Smooth muscle cell (in vitro differentiated cells): ENCODE measurements around the gene DLL1. TPM values are rescaled to one million over a fixed set of nuclear protein-coding genes. Genes with fewer than 3 reads are reported as not detected.
A peak's percentile ranks its signal among the peaks of the same experiment; 100 is the strongest.

Source experiments
- DNase-seq: peaks from one replicate; lab custom pipeline; 2025; ENCODE audit not compliant: unreplicated experiment; lab: John Stamatoyannopoulos, UW
- H2AFZ ChIP-seq: fragments of 200-600 bp; sonication (generic); 2 replicates; pipeline ENCODE4 v1.6.0; 2016; ENCODE audit warnings: antibody characterized with exemption, low read depth, mild to moderate bottlenecking
- H3F3A ChIP-seq: fragments of 200-600 bp; sonication (generic); 2 replicates; pipeline ENCODE4 v1.6.0; 2017; ENCODE audit warnings: antibody characterized with exemption, low read depth
- H3K27ac ChIP-seq: fragments of 200-600 bp; sonication (generic); 2 replicates; pipeline ENCODE4 v1.5.1; 2016; ENCODE audit warnings: low read depth, mild to moderate bottlenecking
- H3K27me3 ChIP-seq: fragments of 200-600 bp; sonication (generic); 2 replicates; pipeline ENCODE4 v1.6.1; 2016; ENCODE audit warnings: low read depth, mild to moderate bottlenecking
- H3K36me3 ChIP-seq: fragments of 200-600 bp; sonication (generic); 2 replicates; pipeline ENCODE4 v1.5.1; 2016; ENCODE audit warnings: low read depth
- H3K4me1 ChIP-seq: fragments of 200-600 bp; sonication (generic); 2 replicates; pipeline ENCODE4 v1.5.1; 2016; ENCODE audit warnings: low read depth
- H3K4me2 ChIP-seq: fragments of 200-600 bp; sonication (generic); 2 replicates; pipeline ENCODE4 v1.6.0; 2016; ENCODE audit warnings: mild to moderate bottlenecking
- H3K4me3 ChIP-seq: fragments of 200-600 bp; sonication (generic); 2 replicates; pipeline ENCODE4 v1.5.1; 2016; ENCODE audit warnings: mild to moderate bottlenecking
- H3K79me2 ChIP-seq: fragments of 200-600 bp; sonication (generic); 2 replicates; pipeline ENCODE4 v1.6.0; 2016; ENCODE audit warnings: low read depth, mild to moderate bottlenecking
- H3K9ac ChIP-seq: fragments of 200-600 bp; sonication (generic); 2 replicates; pipeline ENCODE4 v1.6.0; 2016; ENCODE audit warnings: low read depth
- H3K9me3 ChIP-seq: fragments of 200-600 bp; sonication (generic); replicated peaks from 2 replicates; pipeline ENCODE4 v1.5.1; 2016; ENCODE audit warnings: low read depth
- H4K20me1 ChIP-seq: fragments of 200-600 bp; sonication (generic); 2 replicates; pipeline ENCODE4 v1.6.0; 2016; ENCODE audit warnings: low read depth
- WGBS: methylation state at CpG from one replicate; pipeline ENCODE4 v1.1.7; 2016; ENCODE audit warnings: low lambda C conversion rate; 5-methylcytosine and 5-hydroxymethylcytosine counted together
- polyA plus RNA-seq: library from polyadenylated mRNA; unstranded; fragments of >200 nt; fragmentation: Nextera tagmentation; extraction: Ambion mirVana; gene quantifications from 2 replicates; pipeline ENCODE4 v1.2.1, GENCODE V29; 2016
- total RNA-seq: library from RNA; depleted of rRNA; stranded (reverse); fragments of >200 nt; gene quantifications from 2 replicates; pipeline ENCODE4 v1.2.3, GENCODE V29; 2014
- TF ChIP-seq, protein P1 (sequence below): fragments of 200-600 bp; sonication (generic); IDR thresholded peaks from 2 replicates; pipeline ENCODE4 v1.5.1; 2017; ENCODE audit warnings: borderline replicate concordance, mild to moderate bottlenecking, antibody characterized with exemption; ENCODE audit not compliant: insufficient read depth, poor library complexity, severe bottlenecking

DLL1 gene
- total and polyA plus RNA-seq, 2 experiments from 2014 or later = 0.36 to 0.70 TPM

GRCh38 chr6:170269846-170270541 is 20.9 kb downstream of the DLL1 start:
- no peaks in the 10 kb centered on the region for H3K36me3 ChIP-seq
- no peaks in the 10 kb centered on the region for H3K79me2 ChIP-seq
- H3K27me3 ChIP-seq = peaks cover 4% of the 10 kb centered on the region
- no peak overlapping the region for H3K27ac ChIP-seq
- no peak overlapping the region for H2AFZ ChIP-seq
- H3K4me3 ChIP-seq = no peak overlapping the region
- H3K4me2 ChIP-seq = peak overlapping the region; percentile 16
- H4K20me1 ChIP-seq = no peaks in the 10 kb centered on the region
- H3K9me3 ChIP-seq = no peaks in the 10 kb centered on the region
- peaks cover 20% of the 10 kb centered on the region for H3K4me1 ChIP-seq
- WGBS = 83% methylated on average over 17 of the region's 17 CpGs
- H3K9ac ChIP-seq = no peak overlapping the region
- no peaks in the 10 kb centered on the region for H3F3A ChIP-seq
- no peak for DNase-seq
- TF ChIP-seq, protein P1, sequence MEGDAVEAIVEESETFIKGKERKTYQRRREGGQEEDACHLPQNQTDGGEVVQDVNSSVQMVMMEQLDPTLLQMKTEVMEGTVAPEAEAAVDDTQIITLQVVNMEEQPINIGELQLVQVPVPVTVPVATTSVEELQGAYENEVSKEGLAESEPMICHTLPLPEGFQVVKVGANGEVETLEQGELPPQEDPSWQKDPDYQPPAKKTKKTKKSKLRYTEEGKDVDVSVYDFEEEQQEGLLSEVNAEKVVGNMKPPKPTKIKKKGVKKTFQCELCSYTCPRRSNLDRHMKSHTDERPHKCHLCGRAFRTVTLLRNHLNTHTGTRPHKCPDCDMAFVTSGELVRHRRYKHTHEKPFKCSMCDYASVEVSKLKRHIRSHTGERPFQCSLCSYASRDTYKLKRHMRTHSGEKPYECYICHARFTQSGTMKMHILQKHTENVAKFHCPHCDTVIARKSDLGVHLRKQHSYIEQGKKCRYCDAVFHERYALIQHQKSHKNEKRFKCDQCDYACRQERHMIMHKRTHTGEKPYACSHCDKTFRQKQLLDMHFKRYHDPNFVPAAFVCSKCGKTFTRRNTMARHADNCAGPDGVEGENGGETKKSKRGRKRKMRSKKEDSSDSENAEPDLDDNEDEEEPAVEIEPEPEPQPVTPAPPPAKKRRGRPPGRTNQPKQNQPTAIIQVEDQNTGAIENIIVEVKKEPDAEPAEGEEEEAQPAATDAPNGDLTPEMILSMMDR = no peak

DNA sequence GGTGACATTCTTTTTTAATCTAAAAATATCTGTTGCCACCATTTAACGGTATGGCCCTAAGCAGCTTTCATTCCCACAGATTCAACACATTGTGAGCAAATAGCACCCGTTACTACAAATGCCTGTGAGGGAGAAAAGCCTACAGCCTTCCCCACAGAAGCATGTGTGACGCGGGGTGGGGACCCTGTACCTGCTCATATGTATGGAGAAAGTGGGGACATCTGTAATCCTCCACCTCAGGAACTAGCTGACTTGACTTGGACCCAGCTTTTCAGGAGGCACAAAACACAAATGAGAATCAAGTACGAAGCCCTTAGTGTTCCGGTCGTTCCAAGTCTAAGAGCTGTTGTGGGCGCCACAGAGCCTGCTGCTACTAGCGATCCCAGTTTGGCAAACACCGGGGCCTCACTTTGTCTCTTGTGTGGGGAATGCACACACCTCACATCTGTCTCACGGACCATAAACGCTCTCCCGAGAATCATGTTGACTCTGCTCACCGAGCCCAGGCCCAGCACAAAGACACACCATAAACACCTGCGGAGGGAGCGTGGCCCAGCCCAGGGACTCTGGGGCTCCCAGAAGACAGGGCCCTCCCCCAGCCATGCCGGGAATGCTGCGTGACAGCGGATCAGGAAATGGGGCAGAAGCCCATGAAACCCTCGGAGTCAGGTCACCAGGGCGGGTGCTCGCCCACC is 21.6 kb downstream of the DLL1 start:
- TF ChIP-seq, protein P1 = no peak
- Histone ChIP-seq H3K27me3 (peaks cover 4% of the 10 kb centered on the region), H3K4me2 (peak overlapping the region; percentile 16), H3K27ac (no peak overlapping the region), H3K4me1 (peaks cover 20% of the 10 kb centered on the region), H3K79me2 (no peaks in the 10 kb centered on the region), H3F3A (no peaks in the 10 kb centered on the region), H2AFZ (no peak overlapping the region), H4K20me1 (no peaks in the 10 kb centered on the region), H3K36me3 (no peaks in the 10 kb centered on the region), H3K4me3 (no peak overlapping the region), H3K9me3 (no peaks in the 10 kb centered on the region), H3K9ac (no peak overlapping the region)
- no peak for DNase-seq
- 64% methylated on average over 22 of the region's 22 CpGs for WGBS

DNA sequence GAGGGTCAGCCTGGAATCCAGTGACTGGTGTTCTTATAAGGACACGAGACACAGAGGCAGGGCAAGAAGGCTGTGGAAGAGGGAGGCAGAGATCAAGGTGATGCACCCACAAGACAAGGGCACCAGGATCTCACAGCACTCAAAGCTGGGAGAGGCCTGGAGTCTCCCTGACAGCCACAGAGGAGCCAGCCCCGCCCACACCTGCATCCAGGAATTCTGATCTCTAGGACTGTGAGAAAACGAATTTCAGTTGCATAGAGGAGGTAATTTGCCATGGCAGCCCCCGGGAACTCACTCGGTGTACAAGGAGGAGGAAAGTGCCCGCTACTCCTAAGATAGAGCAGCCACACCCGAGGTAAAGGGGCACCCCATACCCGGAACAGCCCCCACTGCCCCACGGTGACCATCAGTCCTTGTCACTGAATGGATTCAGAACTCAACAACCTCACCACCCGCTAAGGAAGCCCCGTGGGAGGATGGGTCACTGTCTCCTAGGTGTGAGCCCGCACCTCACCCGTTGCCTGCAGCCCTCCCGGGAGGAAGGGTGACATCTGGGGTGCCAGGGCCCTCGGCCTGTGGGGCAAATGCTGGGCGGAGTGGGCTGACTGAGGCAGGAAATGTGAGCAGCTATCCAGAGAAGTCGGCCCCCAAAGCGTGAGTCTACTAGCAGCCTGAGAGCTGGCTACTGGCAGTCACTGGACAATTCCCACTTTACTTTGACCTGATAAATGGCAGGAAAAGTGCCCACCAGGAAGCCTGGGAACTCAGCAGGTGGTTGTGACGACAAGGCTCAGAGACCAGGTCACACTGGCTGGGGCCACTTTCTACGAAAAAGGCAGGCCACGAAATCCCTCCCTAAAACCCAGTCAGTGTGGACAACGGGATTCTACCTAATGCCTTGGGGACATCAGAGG is 22.4 kb downstream of the DLL1 start:
- WGBS = 95% methylated on average over 21 of the region's 22 CpGs
- H3K9ac ChIP-seq = no peak overlapping the region
- no peaks in the 10 kb centered on the region for H3K36me3 ChIP-seq
- TF ChIP-seq, protein P1 = no peak
- H3F3A ChIP-seq = no peaks in the 10 kb centered on the region
- H4K20me1 ChIP-seq = no peaks in the 10 kb centered on the region
- no peak overlapping the region for H2AFZ ChIP-seq
- H3K9me3 ChIP-seq = no peaks in the 10 kb centered on the region
- H3K4me1 ChIP-seq = peaks cover 20% of the 10 kb centered on the region
- DNase-seq = no peak
- H3K4me2 ChIP-seq = no peak overlapping the region
- no peaks in the 10 kb centered on the region for H3K79me2 ChIP-seq
- H3K27ac ChIP-seq = no peak overlapping the region
- no peak overlapping the region for H3K4me3 ChIP-seq
- peaks cover 4% of the 10 kb centered on the region for H3K27me3 ChIP-seq
